WERI-Rb-1 (cell line): Measurements from ENCODE around the gene ABCC10.

ENCODE experiments used
- DNase-seq: peaks from one replicate; pipeline ENCODE4 v3.0.0-alpha.2; 2020
- H3K27ac ChIP-seq: fragments of 250-450 bp; sonication (Bioruptor Pico); 2 replicates; pipeline ENCODE4 v1.5.1; 2020; ENCODE audit warnings: mild to moderate bottlenecking, moderate library complexity
- H3K27me3 ChIP-seq: fragments of 250-450 bp; sonication (Bioruptor Pico); 2 replicates; pipeline ENCODE4 v1.5.1; 2021; ENCODE audit warnings: mild to moderate bottlenecking, low read depth, moderate library complexity; ENCODE audit not compliant: insufficient read depth, severe bottlenecking
- H3K36me3 ChIP-seq: fragments of 250-450 bp; sonication (Bioruptor Pico); 2 replicates; pipeline ENCODE4 v1.5.1; 2020; ENCODE audit warnings: mild to moderate bottlenecking, moderate library complexity
- H3K4me3 ChIP-seq: 2 replicates; pipeline ENCODE4 v1.5.1; 2011; ENCODE audit warnings: low read depth, mild to moderate bottlenecking, control low read depth, low read length
- H3K9me3 ChIP-seq: fragments of 250-450 bp; sonication (Bioruptor Pico); 2 replicates; pipeline ENCODE4 v1.5.1; 2021; ENCODE audit warnings: mild to moderate bottlenecking, moderate library complexity; ENCODE audit not compliant: severe bottlenecking
- CTCF ChIP-seq: IDR thresholded peaks from 2 replicates; pipeline ENCODE4 v1.5.1; 2011; ENCODE audit warnings: low read depth, mild to moderate bottlenecking, control low read depth, inconsistent platforms, low read length

Gene ABCC10

GRCh38 chr6:43428874-43429273 is 1.5 kb downstream of the ABCC10 start:
- no peak for DNase-seq
- Histone ChIP-seq H3K36me3 (peaks cover 18% of the 10 kb centered on the region), H3K4me3 (no peak overlapping the region), H3K9me3 (peaks cover 23% of the 10 kb centered on the region), H3K27ac (no peak overlapping the region), H3K27me3 (no peaks in the 10 kb centered on the region)
- no peak for TF ChIP-seq CTCF

- DNase-seq = no peak
- TF ChIP-seq CTCF = no peak
Observed at GRCh38 chr6:43432009-43432945, 4.9 kb downstream of the ABCC10 start.

GRCh38 chr6:43433148-43433547 is 5.8 kb downstream of the ABCC10 start:
- Histone ChIP-seq H3K4me3 (no peak overlapping the region), H3K9me3 (no peaks in the 10 kb centered on the region), H3K36me3 (peaks cover 29% of the 10 kb centered on the region), H3K27me3 (no peaks in the 10 kb centered on the region), H3K27ac (no peak overlapping the region)
- TF ChIP-seq CTCF = no peak
- DNase-seq = no peak

More at GRCh38 chr6:43432009-43432945, 4.9 kb downstream of the ABCC10 start:
- Histone ChIP-seq H3K9me3 (no peaks in the 10 kb centered on the region), H3K27ac (no peak overlapping the region), H3K27me3 (no peaks in the 10 kb centered on the region), H3K36me3 (peaks cover 27% of the 10 kb centered on the region), H3K4me3 (no peak overlapping the region)

- TF ChIP-seq CTCF = no peak
- no peak for DNase-seq
- peaks cover 35% of the 10 kb centered on the region for H3K36me3 ChIP-seq
- no peaks in the 10 kb centered on the region for H3K27me3 ChIP-seq
- H3K27ac ChIP-seq = no peak overlapping the region
- H3K4me3 ChIP-seq = no peak overlapping the region
- H3K9me3 ChIP-seq = no peaks in the 10 kb centered on the region
Observed at GRCh38 chr6:43434001-43434840, 6.9 kb downstream of the ABCC10 start.

GRCh38 chr6:43434943-43435342 is 7.6 kb downstream of the ABCC10 start:
- Histone ChIP-seq H3K9me3 (no peaks in the 10 kb centered on the region), H3K27me3 (no peaks in the 10 kb centered on the region), H3K27ac (no peak overlapping the region), H3K36me3 (peaks cover 35% of the 10 kb centered on the region), H3K4me3 (no peak overlapping the region)
- TF ChIP-seq CTCF = no peak
- no peak for DNase-seq
